GM18909 (cell line): ENCODE data around the gene KRTAP5-7.

ENCODE experiments used
- ATAC-seq: cut with Tn5 transposase; IDR thresholded peaks from one replicate; pipeline ENCODE4 v1.9.1; 2021; ENCODE audit warnings: mild to moderate bottlenecking; ENCODE audit not compliant: unreplicated experiment, poor library complexity

The KRTAP5-7 gene

GRCh38 chr11:71495286-71496230 lies 31.5 kb upstream of the KRTAP5-7 start:
- no peak for ATAC-seq

GRCh38 chr11:71496421-71496820 lies 30.6 kb upstream of the KRTAP5-7 start:
- ATAC-seq: no peak

GRCh38 chr11:71498091-71498490 lies 29.0 kb upstream of the KRTAP5-7 start:
- no peak for ATAC-seq

- ATAC-seq: no peak
These were observed 27.9 kb upstream of the KRTAP5-7 start for GRCh38 chr11:71499125-71499524.

- no peak for ATAC-seq
These were observed 27.5 kb upstream of the KRTAP5-7 start for GRCh38 chr11:71499546-71499945.

GRCh38 chr11:71500601-71501021 lies 26.5 kb upstream of the KRTAP5-7 start:
- ATAC-seq: no peak

- ATAC-seq: no peak
These were observed 25.7 kb upstream of the KRTAP5-7 start for GRCh38 chr11:71501071-71501985.

- ATAC-seq: no peak
These were observed 25.0 kb upstream of the KRTAP5-7 start for GRCh38 chr11:71502026-71502425.

- ATAC-seq: no peak
These were observed 24.1 kb upstream of the KRTAP5-7 start for GRCh38 chr11:71502871-71503435.

GRCh38 chr11:71504531-71504930 lies 22.5 kb upstream of the KRTAP5-7 start:
- ATAC-seq: no peak

- no peak for ATAC-seq
These were observed 22.1 kb upstream of the KRTAP5-7 start for GRCh38 chr11:71505001-71505400.

- ATAC-seq: no peak
These were observed 21.3 kb upstream of the KRTAP5-7 start for GRCh38 chr11:71505781-71506180.

GRCh38 chr11:71507102-71507501 lies 20.0 kb upstream of the KRTAP5-7 start:
- no peak for ATAC-seq

- ATAC-seq: no peak
These were observed 8.3 kb upstream of the KRTAP5-7 start for GRCh38 chr11:71518506-71519471.

GRCh38 chr11:71519546-71519945 lies 7.5 kb upstream of the KRTAP5-7 start:
- no peak for ATAC-seq

- ATAC-seq: no peak
These were observed 1.7 kb upstream of the KRTAP5-7 start for GRCh38 chr11:71525188-71525937.

GRCh38 chr11:71525938-71526495 lies 1.1 kb upstream of the KRTAP5-7 start:
- no peak for ATAC-seq

GRCh38 chr11:71527576-71528210 lies 626 bp downstream of the KRTAP5-7 start:
- no peak for ATAC-seq
